K562 (cell line): Measurements from ENCODE around the gene DYNC1H1. TPM values are rescaled to one million over a fixed set of nuclear protein-coding genes. Genes with fewer than 3 reads are reported as not detected.

Experiments
- BDP1 ChIP-seq: IDR thresholded peaks from 3 replicates; pipeline ENCODE4 v1.6.1; 2011; ENCODE audit not compliant: insufficient read length, insufficient read depth
- CBX8 ChIP-seq: fragments of 200-600 bp; sonication (generic); IDR thresholded peaks from 2 replicates; pipeline ENCODE4 v1.6.1; 2012; ENCODE audit warnings: borderline replicate concordance, mixed run types, low read depth, mild to moderate bottlenecking, moderate library complexity, mixed read lengths, low read length, control low read depth, inconsistent platforms; ENCODE audit not compliant: poor library complexity, severe bottlenecking; ENCODE audit errors: extremely low read depth
- CCNT2 ChIP-seq: IDR thresholded peaks from 2 replicates; pipeline ENCODE4 v1.6.1; 2011; ENCODE audit warnings: borderline replicate concordance, low read depth, mild to moderate bottlenecking, moderate library complexity, mixed read lengths, low read length; ENCODE audit not compliant: insufficient read length; ENCODE audit errors: extremely low read depth
- CGGBP1 ChIP-seq: fragments of 250-450 bp; sonication (Bioruptor Pico); IDR thresholded peaks from 2 replicates; pipeline ENCODE4 v1.9.0; 2021; ENCODE audit warnings: mild to moderate bottlenecking
- COPS2 ChIP-seq: fragments of 450-650 bp; conservative IDR thresholded peaks from 2 replicates; pipeline ENCODE4 v1.6.1; 2016; ENCODE audit warnings: mild to moderate bottlenecking, moderate library complexity
- E2F1 ChIP-seq: sonication (generic); formaldehyde crosslinking; IDR thresholded peaks from 2 replicates; pipeline ENCODE4 v1.8.1; 2023; ENCODE audit warnings: mild to moderate bottlenecking, missing genetic modification reagents, moderate library complexity
- ESRRA ChIP-seq: fragments of 450-650 bp; IDR thresholded peaks from 2 replicates; pipeline ENCODE4 v1.6.1; 2014; ENCODE audit warnings: low read depth, mild to moderate bottlenecking, moderate library complexity, borderline replicate concordance
- HNRNPUL1 ChIP-seq: fragments of 200-400 bp; formaldehyde crosslinking; IDR thresholded peaks from 2 replicates; pipeline ENCODE4 v1.6.1; 2017; ENCODE audit warnings: low read length
- KDM5B ChIP-seq: fragments of 200-600 bp; sonication (generic); IDR thresholded peaks from 2 replicates; pipeline ENCODE4 v1.6.1; 2012; ENCODE audit warnings: low read depth, mild to moderate bottlenecking, moderate library complexity, low read length, control low read depth, inconsistent platforms; ENCODE audit not compliant: insufficient replicate concordance
- NCOA6 ChIP-seq: fragments of 450-650 bp; IDR thresholded peaks from 2 replicates; pipeline ENCODE4 v1.6.1; 2017; ENCODE audit warnings: mild to moderate bottlenecking
- NFE2L1 ChIP-seq: fragments of 450-650 bp; IDR thresholded peaks from 2 replicates; pipeline ENCODE4 v1.6.1; 2016; ENCODE audit warnings: missing genetic modification characterization, low read depth, mild to moderate bottlenecking, missing compliant biosample characterization, moderate library complexity, borderline replicate concordance
- POLR2AphosphoS5 ChIP-seq: IDR thresholded peaks from 2 replicates; pipeline ENCODE4 v1.6.1; 2011; ENCODE audit warnings: mild to moderate bottlenecking, low read depth, low read length, moderate library complexity; ENCODE audit not compliant: control insufficient read depth, insufficient read depth
- POLR2G ChIP-seq: fragments of 200-400 bp; formaldehyde crosslinking; IDR thresholded peaks from 2 replicates; pipeline ENCODE4 v1.6.1; 2017; ENCODE audit warnings: low read depth, mild to moderate bottlenecking, antibody characterized with exemption, low read length, moderate library complexity
- RHOXF2B ChIP-seq: fragments of 250-450 bp; sonication (Bioruptor Pico); conservative IDR thresholded peaks from 2 replicates; pipeline ENCODE4 v1.5.1; 2021
- SAFB ChIP-seq: fragments of 200-400 bp; formaldehyde crosslinking; IDR thresholded peaks from 2 replicates; pipeline ENCODE4 v1.6.1; 2017; ENCODE audit warnings: low read depth, low read length, borderline replicate concordance
- SMARCA4 ChIP-seq: fragments of 450-650 bp; IDR thresholded peaks from 2 replicates; pipeline ENCODE4 v1.6.1; 2016
- SREBF2 ChIP-seq: sonication (generic); formaldehyde crosslinking; IDR thresholded peaks from 2 replicates; pipeline ENCODE4 v1.4.0; 2020; ENCODE audit warnings: mild to moderate bottlenecking, missing genetic modification reagents
- TAF7 ChIP-seq: fragments of 450-650 bp; IDR thresholded peaks from 2 replicates; pipeline ENCODE4 v1.6.1; 2016; ENCODE audit warnings: missing genetic modification characterization, missing compliant biosample characterization
- ZBTB7A ChIP-seq: IDR thresholded peaks from 2 replicates; pipeline ENCODE4 v1.6.1; 2011; ENCODE audit warnings: low read depth, mild to moderate bottlenecking, low read length, moderate library complexity, borderline replicate concordance; ENCODE audit not compliant: control insufficient read depth
- ZC3H11A ChIP-seq: IDR thresholded peaks from 2 replicates; pipeline ENCODE4 v1.6.1; 2012; ENCODE audit warnings: low read depth, low read length, improper control_type of control experiment
- ZNF263 ChIP-seq: sonication (generic); formaldehyde crosslinking; IDR thresholded peaks from 2 replicates; pipeline ENCODE4 v1.8.0; 2022; ENCODE audit warnings: mild to moderate bottlenecking, missing genetic modification reagents, borderline replicate concordance
- ZNF696 ChIP-seq: fragments of 250-450 bp; sonication (Bioruptor Pico); conservative IDR thresholded peaks from 2 replicates; pipeline ENCODE4 v1.4.0; 2020; ENCODE audit warnings: mild to moderate bottlenecking, moderate library complexity
- ZNF75A ChIP-seq: fragments of 450-650 bp; formaldehyde crosslinking; IDR thresholded peaks from 2 replicates; pipeline ENCODE4 v1.4.0; 2020; ENCODE audit warnings: mild to moderate bottlenecking
- ZNF764 ChIP-seq: fragments of 250-450 bp; sonication (Bioruptor Pico); IDR thresholded peaks from 2 replicates; pipeline ENCODE4 v1.4.0; 2020; ENCODE audit warnings: low read depth, mild to moderate bottlenecking, moderate library complexity
- polyA plus RNA-seq, 8 experiments: library from polyadenylated mRNA; depleted of rRNA in 4 of 8; stranded (reverse) in 5 of 8; unstranded in 3 of 8; fragments of >200 nt; fragmentation: Nextera tagmentation in 2 of 8; fragmentation: Illumina TruSeq in 1 of 8; extraction: Ambion mirVana in 2 of 8; extraction: Trizol in 1 of 8; gene quantifications; 2 replicates each; pipeline versions ENCODE4 v1.2.1 to v1.2.3, GENCODE V29; 2011 to 2014; ENCODE audit warnings: inconsistent platforms in 1 of 8, missing spikeins in 1 of 8
- total RNA-seq, 7 experiments: library from RNA; depleted of rRNA in 6 of 7; stranded (reverse); fragments of >200 nt in 6 of 7; fragmentation: Illumina TruSeq in 2 of 7; extraction: Trizol in 2 of 7; gene quantifications; 2 replicates each; pipeline versions ENCODE4 v1.2.1 to v1.2.3, GENCODE V29; 2011 to 2021; ENCODE audit warnings: low replicate concordance in 1 of 7
- TF ChIP-seq, protein P1 (sequence below): fragments of 250-450 bp; sonication (Bioruptor Pico); IDR thresholded peaks from 2 replicates; pipeline ENCODE4 v1.8.0; 2021; ENCODE audit warnings: mild to moderate bottlenecking, moderate library complexity
- TF ChIP-seq, protein P2 (sequence below): IDR thresholded peaks from 2 replicates; pipeline ENCODE4 v1.6.1; 2012; ENCODE audit warnings: low read depth, low read length, improper control_type of control experiment, borderline replicate concordance

The DYNC1H1 gene
- total and polyA plus RNA-seq, 9 of the 15 experiments (the other 6 are each of a cell fraction or from before 2014, with no cell fraction given), result 31.9 to 335 (median 115) TPM

GRCh38 chr14:101927859-101928258 lies 36.5 kb upstream of the DYNC1H1 start (continued):
- TF ChIP-seq E2F1 (CRISPR knock-in tag) (no peak), ZC3H11A (no peak), ZBTB7A (peak; percentile 19; the same call in 1 of the 2 replicates), SMARCA4 (peak; percentile 23; the same call in 1 of the 2 replicates), KDM5B (no peak), ZNF696 (CRISPR knock-in tag) (no peak), NFE2L1 (tag) (no peak), HNRNPUL1 (no peak), SREBF2 (CRISPR knock-in tag) (no peak), SAFB (no peak), ESRRA (no peak), NCOA6 (no peak), CBX8 (no peak), ZNF263 (CRISPR knock-in tag) (no peak), POLR2AphosphoS5 (no peak), BDP1 (no peak), ZNF764 (CRISPR knock-in tag) (no peak), CGGBP1 (no peak), ZNF75A (no peak), RHOXF2B (CRISPR knock-in tag) (no peak), CCNT2 (no peak), COPS2 (no peak), POLR2G (no peak), TAF7 (tag) (no peak)
- TF ChIP-seq, protein P1, sequence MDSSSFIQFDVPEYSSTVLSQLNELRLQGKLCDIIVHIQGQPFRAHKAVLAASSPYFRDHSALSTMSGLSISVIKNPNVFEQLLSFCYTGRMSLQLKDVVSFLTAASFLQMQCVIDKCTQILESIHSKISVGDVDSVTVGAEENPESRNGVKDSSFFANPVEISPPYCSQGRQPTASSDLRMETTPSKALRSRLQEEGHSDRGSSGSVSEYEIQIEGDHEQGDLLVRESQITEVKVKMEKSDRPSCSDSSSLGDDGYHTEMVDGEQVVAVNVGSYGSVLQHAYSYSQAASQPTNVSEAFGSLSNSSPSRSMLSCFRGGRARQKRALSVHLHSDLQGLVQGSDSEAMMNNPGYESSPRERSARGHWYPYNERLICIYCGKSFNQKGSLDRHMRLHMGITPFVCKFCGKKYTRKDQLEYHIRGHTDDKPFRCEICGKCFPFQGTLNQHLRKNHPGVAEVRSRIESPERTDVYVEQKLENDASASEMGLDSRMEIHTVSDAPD (CRISPR knock-in tag), result no peak
- TF ChIP-seq, protein P2, sequence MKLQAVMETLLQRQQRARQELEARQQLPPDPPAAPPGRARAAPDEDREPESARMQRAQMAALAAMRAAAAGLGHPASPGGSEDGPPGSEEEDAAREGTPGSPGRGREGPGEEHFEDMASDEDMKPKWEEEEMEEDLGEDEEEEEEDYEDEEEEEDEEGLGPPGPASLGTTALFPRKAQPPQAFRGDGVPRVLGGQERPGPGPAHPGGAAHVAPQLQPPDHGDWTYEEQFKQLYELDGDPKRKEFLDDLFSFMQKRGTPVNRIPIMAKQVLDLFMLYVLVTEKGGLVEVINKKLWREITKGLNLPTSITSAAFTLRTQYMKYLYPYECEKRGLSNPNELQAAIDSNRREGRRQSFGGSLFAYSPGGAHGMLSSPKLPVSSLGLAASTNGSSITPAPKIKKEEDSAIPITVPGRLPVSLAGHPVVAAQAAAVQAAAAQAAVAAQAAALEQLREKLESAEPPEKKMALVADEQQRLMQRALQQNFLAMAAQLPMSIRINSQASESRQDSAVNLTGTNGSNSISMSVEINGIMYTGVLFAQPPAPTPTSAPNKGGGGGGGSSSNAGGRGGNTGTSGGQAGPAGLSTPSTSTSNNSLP, result peak; percentile 93; the same call in 1 of the 2 replicates
